KMS-11 (cell line): ENCODE measurements around the gene STK25.
"Not testable (repeated sequence)": the region's sequence is repeated elsewhere in the genome, so short reads cannot be mapped to it uniquely, and the experiment has no call there.

Experiments
- H2AFZ ChIP-seq: fragments of 200-600 bp; sonication (generic); 2 replicates; pipeline ENCODE4 v1.6.1; 2016; ENCODE audit warnings: antibody characterized with exemption, mixed run types, low read depth
- H3K27ac ChIP-seq: fragments of 200-600 bp; sonication (generic); 2 replicates; pipeline ENCODE4 v1.6.1; 2016; ENCODE audit warnings: mild to moderate bottlenecking, mixed run types
- H3K27me3 ChIP-seq: fragments of 200-600 bp; sonication (generic); 2 replicates; pipeline ENCODE4 v1.6.1; 2017; ENCODE audit warnings: mild to moderate bottlenecking, low read depth, mixed run types, moderate library complexity; ENCODE audit not compliant: insufficient read depth
- H3K36me3 ChIP-seq: fragments of 200-600 bp; sonication (generic); 2 replicates; pipeline ENCODE4 v1.6.1; 2017; ENCODE audit warnings: mild to moderate bottlenecking, mixed run types; ENCODE audit not compliant: insufficient read depth
- H3K4me1 ChIP-seq: fragments of 200-600 bp; sonication (generic); 2 replicates; pipeline ENCODE4 v1.6.1; 2016; ENCODE audit warnings: mild to moderate bottlenecking, low read depth, mixed run types; ENCODE audit not compliant: poor library complexity, severe bottlenecking
- H3K4me2 ChIP-seq: fragments of 200-600 bp; sonication (generic); 2 replicates; pipeline ENCODE4 v1.7.0; 2016; ENCODE audit warnings: mild to moderate bottlenecking, mixed run types
- H3K4me3 ChIP-seq: fragments of 200-600 bp; sonication (generic); IDR thresholded peaks from 2 replicates; pipeline ENCODE4 v1.6.1; 2017; ENCODE audit warnings: low read depth, low read length, mixed read lengths; ENCODE audit not compliant: insufficient read depth
- H3K79me2 ChIP-seq: fragments of 200-600 bp; sonication (generic); 2 replicates; pipeline ENCODE4 v1.6.1; 2016; ENCODE audit warnings: low read depth, mixed run types; ENCODE audit not compliant: insufficient read depth
- H3K9ac ChIP-seq: fragments of 200-600 bp; sonication (generic); 2 replicates; pipeline ENCODE4 v1.6.1; 2016; ENCODE audit warnings: mild to moderate bottlenecking, mixed run types
- H4K20me1 ChIP-seq: fragments of 200-600 bp; sonication (generic); 2 replicates; pipeline ENCODE4 v1.6.1; 2016; ENCODE audit warnings: mild to moderate bottlenecking, mixed run types; ENCODE audit not compliant: insufficient read depth
- CTCF ChIP-seq: fragments of 200-600 bp; sonication (generic); conservative IDR thresholded peaks from 2 replicates; pipeline ENCODE4 v1.6.1; 2017; ENCODE audit warnings: low read depth, mild to moderate bottlenecking, antibody characterized with exemption, low read length, moderate library complexity, mixed read lengths

The STK25 gene

GRCh38 chr2:241532168-241532567, 23.8 kb upstream of the STK25 start:
- Histone ChIP-seq H3K4me2 (no peak overlapping the region), H3K27me3 (no peaks in the 10 kb centered on the region), H3K36me3 (no peaks in the 10 kb centered on the region), H3K79me2 (no peaks in the 10 kb centered on the region), H3K4me1 (no peaks in the 10 kb centered on the region), H3K27ac (no peak overlapping the region), H4K20me1 (no peaks in the 10 kb centered on the region), H3K9ac (no peak overlapping the region), H2AFZ (no peak overlapping the region), H3K4me3 (no peak overlapping the region)
- no peak for TF ChIP-seq CTCF

- no peak overlapping the region for H3K4me3 ChIP-seq
- H4K20me1 ChIP-seq: no peaks in the 10 kb centered on the region
- TF ChIP-seq CTCF: no peak
- H2AFZ ChIP-seq: no peak overlapping the region
- no peaks in the 10 kb centered on the region for H3K27me3 ChIP-seq
- no peak overlapping the region for H3K27ac ChIP-seq
- no peak overlapping the region for H3K9ac ChIP-seq
- no peaks in the 10 kb centered on the region for H3K4me1 ChIP-seq
- no peak overlapping the region for H3K4me2 ChIP-seq
- no peaks in the 10 kb centered on the region for H3K79me2 ChIP-seq
- no peaks in the 10 kb centered on the region for H3K36me3 ChIP-seq
These were observed 22.9 kb upstream of the STK25 start for GRCh38 chr2:241531161-241531722.

GRCh38 chr2:241530571-241530970, 22.2 kb upstream of the STK25 start:
- H3K79me2 ChIP-seq: no peaks in the 10 kb centered on the region
- H4K20me1 ChIP-seq: no peaks in the 10 kb centered on the region
- no peak overlapping the region for H3K4me3 ChIP-seq
- H3K4me2 ChIP-seq: no peak overlapping the region
- H3K4me1 ChIP-seq: no peaks in the 10 kb centered on the region
- H2AFZ ChIP-seq: no peak overlapping the region
- TF ChIP-seq CTCF: no peak
- H3K27ac ChIP-seq: no peak overlapping the region
- H3K9ac ChIP-seq: no peak overlapping the region
- H3K27me3 ChIP-seq: no peaks in the 10 kb centered on the region
- no peaks in the 10 kb centered on the region for H3K36me3 ChIP-seq

- H2AFZ ChIP-seq, H4K20me1 ChIP-seq, H3K4me3 ChIP-seq, H3K27ac ChIP-seq, H3K4me2 ChIP-seq, H3K9ac ChIP-seq, H3K79me2 ChIP-seq, H3K4me1 ChIP-seq, H3K36me3 ChIP-seq, H3K27me3 ChIP-seq: not testable (repeated sequence)
These were observed 17.7 kb upstream of the STK25 start for GRCh38 chr2:241525818-241526780.

GRCh38 chr2:241522477-241522876, 14.1 kb upstream of the STK25 start:
- H3K4me3 ChIP-seq: no peak overlapping the region
- no peak for TF ChIP-seq CTCF
- no peak overlapping the region for H3K27ac ChIP-seq
- H2AFZ ChIP-seq: no peak overlapping the region
- H3K4me2 ChIP-seq: no peak overlapping the region
- no peaks in the 10 kb centered on the region for H4K20me1 ChIP-seq
- H3K9ac ChIP-seq: no peak overlapping the region
- H3K79me2 ChIP-seq: no peaks in the 10 kb centered on the region
- peaks cover under 1% of the 10 kb centered on the region for H3K4me1 ChIP-seq
- no peaks in the 10 kb centered on the region for H3K27me3 ChIP-seq
- no peaks in the 10 kb centered on the region for H3K36me3 ChIP-seq
